ENCODE data around the gene GNAT2.
A peak's percentile ranks its signal among the peaks of the same experiment; 100 is the strongest.

The GNAT2 gene

DNA sequence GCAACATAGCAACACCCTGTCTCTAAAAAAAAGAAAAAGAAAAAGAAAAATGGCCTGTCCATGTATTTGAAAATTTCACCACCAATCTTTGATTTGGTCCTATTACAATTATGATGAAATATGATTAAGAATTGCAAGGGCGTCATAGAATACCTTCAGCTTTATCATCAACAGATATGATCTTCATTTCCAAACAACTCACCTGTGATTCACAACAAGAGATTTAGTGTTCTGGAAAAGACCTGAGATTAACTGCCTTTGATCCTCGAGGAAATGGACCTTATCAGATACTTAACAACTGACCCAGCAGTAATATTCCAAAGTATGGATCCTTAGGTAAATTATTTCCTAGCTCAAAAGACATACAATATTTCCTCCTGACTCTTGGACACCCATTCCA, 33.0 kb upstream of the GNAT2 start:
- ATAC-seq: no peak
- Mint-ChIP-seq H3K27me3 (peaks cover 16% of the 10 kb centered on the region), H3K4me3 (no peak overlapping the region), H3K27ac (no peak overlapping the region), H3K9me3 (no peaks in the 10 kb centered on the region), H3K4me1 (peaks cover 29% of the 10 kb centered on the region)
- no peak for DNase-seq

DNA sequence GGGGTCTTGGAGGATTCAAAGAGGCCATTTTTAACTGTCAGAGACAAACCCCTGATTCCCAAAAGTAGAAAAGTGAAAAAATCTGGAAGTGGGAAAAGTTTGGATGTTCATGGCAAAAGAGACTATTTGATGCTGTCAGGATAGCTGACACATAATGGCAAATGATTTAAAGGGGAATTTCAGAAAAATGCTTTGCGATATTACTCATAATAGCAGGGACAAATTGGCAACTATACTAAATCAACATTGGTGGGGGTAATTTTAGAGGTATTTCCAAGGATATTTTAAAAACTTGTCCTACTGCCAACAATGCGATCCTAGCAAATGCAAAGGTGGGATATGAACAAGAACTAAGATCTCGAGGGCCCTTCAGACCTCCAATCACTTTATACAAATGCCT, 31.2 kb upstream of the GNAT2 start:
- Mint-ChIP-seq H3K27me3 (peaks cover 16% of the 10 kb centered on the region), H3K27ac (no peak overlapping the region), H3K9me3 (no peaks in the 10 kb centered on the region), H3K4me3 (no peak overlapping the region), H3K4me1 (peaks cover 15% of the 10 kb centered on the region)
- DNase-seq (no peak), ATAC-seq (no peak)

DNA sequence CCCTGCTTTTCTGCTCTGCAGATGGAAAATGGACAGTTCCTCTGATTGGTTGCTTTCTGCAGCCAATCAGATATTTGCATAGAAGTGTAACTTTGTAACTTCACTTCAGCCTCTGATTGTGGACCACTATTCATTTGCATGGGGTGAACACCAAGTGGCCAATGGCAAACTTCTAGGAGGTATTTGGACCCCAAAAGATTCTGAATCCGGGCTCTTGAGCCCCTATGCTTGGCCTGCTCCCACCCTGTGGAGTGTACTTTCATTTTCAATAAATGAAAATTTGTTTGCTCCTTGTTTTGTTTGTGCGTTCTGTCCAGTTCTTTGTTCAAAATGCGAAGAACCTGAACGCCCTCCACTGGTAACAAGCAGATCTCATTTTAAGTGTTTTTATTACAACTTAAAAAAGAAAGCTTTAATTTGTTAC, 30.1 kb upstream of the GNAT2 start:
- no peak overlapping the region for H3K27ac Mint-ChIP-seq
- ATAC-seq (no peak), DNase-seq (no peak)
- H3K4me1 Mint-ChIP-seq: peaks cover 6% of the 10 kb centered on the region
- no peaks in the 10 kb centered on the region for H3K9me3 Mint-ChIP-seq
- no peak overlapping the region for H3K4me3 Mint-ChIP-seq
- H3K27me3 Mint-ChIP-seq: peaks cover 26% of the 10 kb centered on the region

DNA sequence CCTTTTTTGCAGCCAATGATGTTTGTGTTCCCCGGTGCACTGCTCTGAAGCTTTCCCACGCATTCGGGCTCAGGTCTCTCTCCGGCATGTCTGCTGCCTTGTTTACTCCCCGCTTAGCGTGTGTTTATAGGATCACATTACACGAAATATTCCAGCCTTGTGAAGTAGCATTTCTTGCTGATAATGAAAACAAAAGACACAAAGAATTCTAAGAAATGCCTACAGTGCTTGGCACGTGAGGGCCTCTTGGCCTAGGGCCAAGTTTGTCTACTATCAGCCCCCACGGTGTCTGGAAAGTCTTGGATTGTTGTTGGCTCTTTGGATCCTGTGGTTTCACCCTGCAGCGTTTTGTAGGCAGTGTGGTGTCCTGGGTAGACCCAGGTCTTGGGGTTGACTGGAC, 25.3 kb upstream of the GNAT2 start:
- H3K4me1 Mint-ChIP-seq: peaks cover 24% of the 10 kb centered on the region
- no peak overlapping the region for H3K27ac Mint-ChIP-seq
- H3K9me3 Mint-ChIP-seq: no peaks in the 10 kb centered on the region
- peaks cover 21% of the 10 kb centered on the region for H3K27me3 Mint-ChIP-seq
- DNase-seq (no peak), ATAC-seq (no peak)
- H3K4me3 Mint-ChIP-seq: no peak overlapping the region

DNA sequence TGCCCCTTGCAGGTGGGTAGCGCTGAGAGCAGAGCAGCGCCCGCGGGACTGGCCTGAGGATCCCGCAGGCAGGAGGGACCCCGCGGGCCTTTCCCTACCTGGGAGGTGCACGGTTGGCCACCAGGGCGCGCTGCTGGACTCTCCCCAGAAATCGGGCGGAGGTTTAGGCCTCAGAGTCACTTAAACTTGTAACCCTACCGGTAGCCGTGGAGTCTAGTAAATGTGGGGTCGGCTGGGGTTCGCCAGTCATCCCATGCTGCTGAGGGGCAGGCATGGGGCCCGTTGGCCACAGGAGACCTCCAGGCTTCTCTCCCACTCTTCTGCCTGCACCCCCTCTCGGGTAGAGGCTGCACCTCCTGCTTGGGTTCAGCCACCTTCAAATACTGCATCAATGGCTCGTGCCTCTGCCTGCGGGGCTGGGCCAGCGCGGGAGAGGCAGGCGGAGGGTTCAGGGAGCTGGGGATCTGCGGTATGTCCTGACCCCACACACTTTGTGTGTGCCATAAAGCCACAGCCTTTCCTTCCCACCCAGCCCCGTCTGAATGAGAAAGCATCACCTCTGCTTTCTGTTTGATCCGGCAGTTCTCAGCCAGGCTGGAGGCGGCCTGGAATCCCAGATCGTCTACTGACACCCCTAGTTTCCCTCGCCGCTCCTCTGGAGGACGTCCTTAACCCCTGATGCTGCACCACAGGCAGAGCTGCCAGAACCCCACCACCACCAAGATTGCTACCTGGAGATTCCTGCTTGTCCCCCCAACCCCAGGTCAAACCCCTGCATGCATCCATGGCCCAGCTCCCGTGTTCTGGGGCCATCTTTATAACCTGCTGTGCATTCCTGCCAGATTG, 24.2 kb upstream of the GNAT2 start:
- peaks cover 21% of the 10 kb centered on the region for H3K27me3 Mint-ChIP-seq
- H3K4me1 Mint-ChIP-seq: peaks cover 24% of the 10 kb centered on the region
- ATAC-seq (peak; percentile 98), DNase-seq (peak; percentile 85 to 88)
- no peaks in the 10 kb centered on the region for H3K9me3 Mint-ChIP-seq
- no peak overlapping the region for H3K4me3 Mint-ChIP-seq
- H3K27ac Mint-ChIP-seq: no peak overlapping the region

DNA sequence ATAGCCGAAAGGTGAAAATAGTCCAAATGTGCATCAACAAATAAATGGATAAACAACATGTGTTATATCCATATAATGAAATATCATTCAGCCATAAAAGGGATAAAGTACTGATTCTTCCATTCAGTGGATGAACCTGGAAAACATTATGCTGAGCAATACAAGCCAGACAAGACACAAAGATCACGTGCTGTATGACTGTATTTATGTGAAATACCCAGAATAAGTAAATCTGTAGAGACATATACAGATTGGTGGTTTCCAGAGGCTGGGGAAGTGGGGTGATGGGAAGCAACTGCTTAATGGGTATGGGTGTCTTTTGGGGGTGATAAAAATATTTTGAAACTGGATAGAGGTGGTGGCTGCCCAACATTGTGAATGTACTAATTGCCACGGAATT, 23.2 kb upstream of the GNAT2 start:
- Mint-ChIP-seq H3K27ac (no peak overlapping the region), H3K4me3 (no peak overlapping the region), H3K9me3 (no peaks in the 10 kb centered on the region), H3K4me1 (peaks cover 24% of the 10 kb centered on the region), H3K27me3 (peaks cover 21% of the 10 kb centered on the region)
- ATAC-seq (no peak), DNase-seq (no peak)

DNA sequence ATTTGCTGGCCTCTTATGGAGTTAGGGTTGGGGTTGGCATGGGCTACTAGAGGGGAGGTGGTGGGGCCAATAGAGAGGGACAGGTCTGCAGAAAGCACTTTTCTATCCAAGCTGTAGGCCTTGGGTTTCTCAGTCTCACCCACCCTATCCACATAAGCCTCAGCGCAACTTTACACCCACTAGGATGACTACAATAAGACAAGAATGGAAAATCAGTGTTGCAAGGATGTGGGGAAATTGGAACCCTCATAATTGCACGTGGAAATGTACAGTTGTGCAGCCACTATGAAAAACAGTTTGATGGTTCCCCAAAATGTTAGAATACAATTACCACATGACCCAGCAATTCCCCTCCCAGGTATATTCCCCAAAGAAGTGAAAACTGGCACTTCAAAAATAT, 22.4 kb upstream of the GNAT2 start:
- DNase-seq (no peak), ATAC-seq (no peak)
- Mint-ChIP-seq H3K27me3 (peaks cover 21% of the 10 kb centered on the region), H3K27ac (no peak overlapping the region), H3K4me3 (no peak overlapping the region), H3K9me3 (no peaks in the 10 kb centered on the region), H3K4me1 (peaks cover 24% of the 10 kb centered on the region)

DNA sequence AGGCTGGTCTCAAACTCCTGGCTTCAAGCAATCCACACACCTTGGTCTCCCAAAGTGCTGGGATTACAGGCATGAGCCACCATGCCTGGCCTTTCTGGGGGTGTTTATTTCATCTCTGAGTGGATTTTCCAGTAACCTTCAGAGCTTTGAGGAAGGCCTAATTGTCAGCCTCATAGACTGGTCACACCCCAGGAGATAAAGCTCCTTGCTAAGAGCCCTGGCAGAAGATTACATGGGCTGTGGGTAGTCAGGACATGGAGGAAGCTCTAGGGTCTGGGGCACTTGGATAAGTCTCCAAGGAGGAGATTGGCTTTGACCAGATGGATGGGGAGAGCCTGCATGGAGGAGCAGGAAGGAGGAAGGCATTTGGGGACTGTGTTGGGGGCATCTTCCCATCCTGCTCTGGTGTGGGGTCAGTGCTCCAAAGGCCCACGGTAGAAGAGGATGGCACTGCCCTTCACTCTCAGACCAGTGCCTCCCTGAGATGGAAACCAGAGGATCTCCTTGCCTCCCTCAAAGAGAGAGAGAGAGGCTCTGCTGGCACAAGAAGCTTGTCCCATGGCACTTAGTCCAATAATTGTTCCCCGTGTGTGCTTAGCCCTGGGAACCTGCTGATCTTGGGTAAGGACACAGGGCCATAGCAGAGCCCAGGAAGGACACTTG, 21.8 kb upstream of the GNAT2 start:
- Mint-ChIP-seq H3K4me3 (no peak overlapping the region), H3K27me3 (peaks cover 21% of the 10 kb centered on the region), H3K9me3 (no peaks in the 10 kb centered on the region), H3K4me1 (peaks cover 24% of the 10 kb centered on the region), H3K27ac (no peak overlapping the region)
- no peak for ATAC-seq
- no peak for DNase-seq

DNA sequence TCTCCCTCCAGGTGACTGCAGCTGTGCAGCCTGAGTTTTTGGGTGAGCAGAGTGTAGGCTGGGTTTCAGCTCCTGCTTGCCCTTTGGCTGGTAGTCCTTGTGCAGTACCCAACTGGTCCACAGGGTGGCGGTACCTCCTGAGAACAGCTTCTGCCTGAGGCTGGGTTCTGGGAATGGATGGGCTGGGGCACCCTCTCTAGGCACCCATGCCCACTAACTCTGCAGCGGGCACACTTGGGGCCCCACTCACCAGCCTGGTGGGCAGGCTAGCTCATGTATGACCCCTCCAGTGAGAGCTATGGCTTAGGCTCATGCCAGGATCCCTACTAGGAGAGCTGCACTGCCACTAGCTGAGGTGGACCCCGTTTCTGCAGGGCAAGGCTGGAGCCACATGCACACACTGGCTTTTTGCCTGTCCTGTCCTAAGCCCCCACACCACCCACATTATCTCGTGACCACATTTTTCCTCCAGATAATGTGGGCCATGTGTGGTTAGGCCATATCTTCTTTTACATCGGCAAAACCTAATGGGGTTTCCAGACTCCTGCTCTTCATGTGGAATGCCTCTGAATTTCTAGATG, 21.0 kb upstream of the GNAT2 start:
- H3K27ac Mint-ChIP-seq: no peak overlapping the region
- H3K4me1 Mint-ChIP-seq: peaks cover 28% of the 10 kb centered on the region
- H3K27me3 Mint-ChIP-seq: peaks cover 20% of the 10 kb centered on the region
- DNase-seq (peak; percentile 83 to 86), ATAC-seq (peak; percentile 71)
- H3K4me3 Mint-ChIP-seq: no peak overlapping the region
- H3K9me3 Mint-ChIP-seq: no peaks in the 10 kb centered on the region

DNA sequence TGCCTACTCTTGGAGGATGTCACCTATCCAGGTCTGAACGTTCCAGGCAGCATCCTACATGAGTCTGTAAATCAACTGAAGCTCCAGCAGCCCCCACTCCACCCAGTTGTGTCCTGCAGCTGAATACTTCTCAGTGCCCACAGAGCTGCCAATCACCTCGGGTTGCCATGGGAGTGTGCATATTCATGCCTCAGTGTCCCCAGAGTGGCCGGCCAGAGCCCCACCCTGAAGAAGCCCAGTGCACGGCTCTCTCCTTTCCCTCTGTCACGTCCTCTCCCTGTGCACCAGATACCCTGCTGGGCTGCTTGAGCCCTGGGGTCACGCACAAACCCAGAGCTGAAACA, 20.4 kb upstream of the GNAT2 start:
- H3K27me3 Mint-ChIP-seq: peaks cover 14% of the 10 kb centered on the region
- peak; percentile 2 for ATAC-seq
- H3K27ac Mint-ChIP-seq: no peak overlapping the region
- H3K9me3 Mint-ChIP-seq: no peaks in the 10 kb centered on the region
- DNase-seq: no peak
- peaks cover 34% of the 10 kb centered on the region for H3K4me1 Mint-ChIP-seq
- H3K4me3 Mint-ChIP-seq: no peak overlapping the region

DNA sequence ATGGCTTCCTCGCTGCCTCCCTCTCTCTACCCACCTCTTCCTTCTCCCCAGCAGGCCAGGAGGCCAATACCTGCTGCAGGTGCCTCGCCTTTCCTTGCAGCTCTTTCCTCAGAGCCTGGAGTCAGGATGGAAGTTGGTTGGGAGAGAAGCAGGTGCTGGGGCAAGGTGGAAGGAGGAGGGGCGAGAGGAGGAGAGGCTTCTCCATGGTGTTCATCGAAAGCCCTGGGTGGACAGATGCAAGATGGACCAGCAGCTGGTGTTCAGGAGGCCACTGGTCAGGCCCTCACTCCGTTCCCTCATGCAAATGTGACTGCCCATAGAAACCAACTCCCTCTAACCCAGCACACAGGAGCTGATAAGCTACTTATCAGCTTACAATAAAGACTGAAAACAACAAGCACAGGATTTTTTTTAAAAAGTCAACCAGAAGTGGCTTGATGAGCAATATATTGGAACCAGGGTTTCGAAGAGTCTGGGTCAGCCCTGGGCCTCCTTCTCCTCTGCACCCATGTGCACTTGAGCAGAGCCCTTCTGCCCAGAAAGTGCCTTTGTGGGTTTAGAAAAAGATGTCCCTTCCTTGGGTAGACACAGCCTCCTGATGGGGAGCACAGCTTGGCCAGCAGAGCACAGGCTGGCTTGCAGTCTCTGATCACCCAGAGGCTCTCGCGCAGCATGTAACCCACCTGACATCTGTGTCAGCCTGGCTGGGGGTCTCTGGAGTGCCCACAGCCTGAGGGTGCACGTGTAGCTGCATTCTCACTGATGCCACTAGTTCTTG, 19.8 kb upstream of the GNAT2 start:
- no peak for ATAC-seq
- no peak overlapping the region for H3K4me3 Mint-ChIP-seq
- H3K4me1 Mint-ChIP-seq: peaks cover 35% of the 10 kb centered on the region
- peaks cover 9% of the 10 kb centered on the region for H3K27me3 Mint-ChIP-seq
- no peaks in the 10 kb centered on the region for H3K9me3 Mint-ChIP-seq
- DNase-seq: no peak
- H3K27ac Mint-ChIP-seq: no peak overlapping the region

DNA sequence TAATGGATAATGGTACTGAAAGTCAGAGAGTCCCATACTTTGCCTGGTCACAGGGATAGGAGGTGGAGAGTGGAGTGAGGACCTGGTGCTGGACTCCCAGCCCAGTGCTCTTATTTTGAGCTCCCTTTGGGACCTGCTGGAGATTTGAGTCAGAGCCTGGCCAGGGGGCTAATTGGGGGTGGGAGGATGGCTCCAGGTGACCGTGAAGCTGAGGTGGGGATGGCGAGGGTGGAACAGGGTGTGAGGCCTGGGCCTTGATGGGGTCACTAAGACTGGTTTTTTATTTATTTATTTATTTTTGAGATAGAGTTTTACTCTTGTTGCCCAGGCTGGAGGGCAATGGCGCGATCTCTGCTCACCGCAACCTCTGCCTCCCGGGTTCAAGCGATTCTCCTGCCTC, 18.0 kb upstream of the GNAT2 start:
- H3K9me3 Mint-ChIP-seq: no peaks in the 10 kb centered on the region
- DNase-seq (no peak), ATAC-seq (no peak)
- H3K4me3 Mint-ChIP-seq: no peak overlapping the region
- H3K27ac Mint-ChIP-seq: no peak overlapping the region
- H3K27me3 Mint-ChIP-seq: peaks cover 6% of the 10 kb centered on the region
- H3K4me1 Mint-ChIP-seq: peaks cover 26% of the 10 kb centered on the region

DNA sequence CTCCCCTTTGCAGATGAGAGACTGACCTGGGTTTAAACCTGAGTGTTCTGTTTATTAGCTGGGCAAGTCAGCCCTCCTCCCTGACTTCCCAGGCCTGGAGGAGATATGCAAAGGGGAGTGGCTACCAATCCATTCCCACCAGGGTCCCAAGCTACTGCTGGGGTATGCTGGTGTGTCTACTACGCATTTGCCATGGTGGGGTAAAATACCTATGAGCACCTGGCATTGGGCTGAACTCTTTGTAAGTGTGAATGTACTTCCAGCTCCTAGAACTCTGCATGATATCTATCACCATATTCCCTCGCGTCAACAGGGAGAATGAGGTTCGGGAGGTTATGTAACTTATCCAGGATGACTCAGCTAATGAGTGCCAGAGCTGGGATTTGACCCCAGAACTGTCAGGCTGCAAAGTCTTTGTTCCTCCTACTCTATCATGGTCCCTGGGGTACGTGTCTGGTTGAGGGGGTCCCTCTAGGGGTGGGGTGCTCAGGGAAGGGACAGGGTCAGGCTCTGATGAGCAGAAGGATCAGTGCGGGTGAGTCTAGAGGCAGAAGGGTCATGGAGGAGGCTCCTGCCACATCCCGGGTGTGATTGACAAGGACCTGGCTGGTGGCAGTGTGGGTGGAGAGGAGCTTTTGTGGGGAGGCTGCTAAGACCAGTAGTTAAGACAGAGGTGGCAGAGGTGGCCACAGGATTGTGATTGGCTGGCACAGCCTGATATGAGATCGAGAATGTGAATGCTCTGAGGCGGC, 17.0 kb upstream of the GNAT2 start:
- Mint-ChIP-seq H3K27me3 (peaks cover 6% of the 10 kb centered on the region), H3K4me1 (peaks cover 26% of the 10 kb centered on the region), H3K4me3 (no peak overlapping the region), H3K9me3 (no peaks in the 10 kb centered on the region), H3K27ac (no peak overlapping the region)
- ATAC-seq: no peak
- no peak for DNase-seq

DNA sequence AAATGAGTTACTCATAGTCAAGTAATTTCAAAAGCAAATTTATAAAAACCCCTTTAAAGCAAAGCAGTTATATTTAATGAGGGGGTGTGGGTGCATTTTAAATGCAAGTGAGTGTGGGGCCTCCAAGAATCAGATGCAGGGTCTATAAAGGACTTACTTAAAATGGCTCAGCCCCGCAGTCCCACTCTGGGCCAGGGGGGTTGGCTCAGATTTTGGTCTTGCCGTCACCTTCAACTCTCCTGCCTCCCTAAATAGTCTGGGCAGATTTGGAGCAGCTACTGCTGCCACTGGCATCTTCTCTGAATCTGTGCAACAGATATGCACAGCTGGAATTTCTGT, 16.4 kb upstream of the GNAT2 start:
- Mint-ChIP-seq H3K9me3 (no peaks in the 10 kb centered on the region), H3K27ac (no peak overlapping the region), H3K4me3 (no peak overlapping the region), H3K4me1 (peaks cover 26% of the 10 kb centered on the region), H3K27me3 (peaks cover 6% of the 10 kb centered on the region)
- DNase-seq (no peak), ATAC-seq (no peak)
